Astrocyte (in vitro differentiated cells and primary cell): ENCODE data around the gene SLCO6A1. TPM values are rescaled to one million over a fixed set of nuclear protein-coding genes. Genes with fewer than 3 reads are reported as not detected.

Experiments used
- DNase-seq: peaks from one replicate; pipeline ENCODE4 v3.0.0-alpha.2; 2010; ENCODE audit warnings: low read depth
- FAIRE-seq: peaks from 2 replicates; lab custom pipeline; 2011; peaks lifted over from hg19 to GRCh38; lab: Jason Lieb, UNC
- H2AFZ ChIP-seq: 2 replicates; pipeline ENCODE4 v1.6.0; 2012; ENCODE audit warnings: low read depth, low read length, inconsistent platforms
- H3K27ac ChIP-seq: 2 replicates; pipeline ENCODE4 v1.5.1; 2011; ENCODE audit warnings: low read depth, low read length, inconsistent platforms
- H3K27me3 ChIP-seq: 2 replicates; pipeline ENCODE4 v1.6.0; 2011; ENCODE audit warnings: low read length, inconsistent platforms; ENCODE audit not compliant: insufficient read depth
- H3K36me3 ChIP-seq: 2 replicates; pipeline ENCODE4 v1.5.1; 2011; ENCODE audit warnings: low read length, inconsistent platforms; ENCODE audit not compliant: insufficient read depth
- H3K4me1 ChIP-seq: 2 replicates; pipeline ENCODE4 v1.5.1; 2011; ENCODE audit warnings: low read length, inconsistent platforms; ENCODE audit not compliant: insufficient read depth
- H3K4me2 ChIP-seq: 2 replicates; pipeline ENCODE4 v1.6.0; 2012; ENCODE audit warnings: low read length, inconsistent platforms
- H3K4me3 ChIP-seq: 2 replicates; pipeline ENCODE4 v1.5.1; 2011; ENCODE audit warnings: low read depth, mild to moderate bottlenecking, low read length, inconsistent platforms; ENCODE audit not compliant: insufficient read depth
- H3K79me2 ChIP-seq: 2 replicates; pipeline ENCODE4 v1.6.0; 2012; ENCODE audit warnings: mild to moderate bottlenecking, low read length, inconsistent platforms; ENCODE audit not compliant: insufficient read depth
- H3K9ac ChIP-seq: 2 replicates; pipeline ENCODE4 v1.6.0; 2012; ENCODE audit warnings: mild to moderate bottlenecking, low read length, inconsistent platforms
- H3K9me3 ChIP-seq: 2 replicates; pipeline ENCODE4 v1.5.1; 2012; ENCODE audit warnings: low read depth, mild to moderate bottlenecking, low read length, inconsistent platforms; ENCODE audit not compliant: insufficient read depth
- H4K20me1 ChIP-seq: 2 replicates; pipeline ENCODE4 v1.6.0; 2012; ENCODE audit warnings: low read length, inconsistent platforms; ENCODE audit not compliant: insufficient read depth
- H3K27ac Mint-ChIP-seq: one replicate; pipeline ENCODE4 v1.8.0; 2021; ENCODE audit warnings: mild to moderate bottlenecking, mixed read lengths; ENCODE audit not compliant: unreplicated experiment
- H3K27me3 Mint-ChIP-seq: one replicate; pipeline ENCODE4 v1.8.0; 2021; ENCODE audit warnings: low read depth, mixed read lengths; ENCODE audit not compliant: unreplicated experiment
- H3K36me3 Mint-ChIP-seq: one replicate; pipeline ENCODE4 v1.8.0; 2021; ENCODE audit warnings: low read depth, mixed read lengths; ENCODE audit not compliant: unreplicated experiment
- H3K4me1 Mint-ChIP-seq: one replicate; pipeline ENCODE4 v1.8.0; 2021; ENCODE audit warnings: low read depth, mixed read lengths; ENCODE audit not compliant: unreplicated experiment
- H3K4me3 Mint-ChIP-seq: one replicate; pipeline ENCODE4 v1.8.0; 2021; ENCODE audit warnings: mild to moderate bottlenecking, moderate library complexity, mixed read lengths; ENCODE audit not compliant: unreplicated experiment
- H3K9me3 Mint-ChIP-seq: one replicate; pipeline ENCODE4 v1.8.0; 2021; ENCODE audit warnings: mild to moderate bottlenecking, mixed read lengths; ENCODE audit not compliant: unreplicated experiment
- CTCF ChIP-seq: IDR thresholded peaks from 2 replicates; pipeline ENCODE4 v1.5.1; 2011; ENCODE audit warnings: low read depth, mild to moderate bottlenecking, inconsistent platforms, low read length, moderate library complexity; ENCODE audit not compliant: insufficient read depth
- EZH2 ChIP-seq: IDR thresholded peaks from 2 replicates; pipeline ENCODE4 v1.6.1; 2012; ENCODE audit warnings: mild to moderate bottlenecking, low read length, inconsistent platforms; ENCODE audit not compliant: insufficient read depth
- total RNA-seq: library from RNA; stranded (reverse); gene quantifications from 2 replicates; pipeline ENCODE4 v1.2.1, GENCODE V29; 2021

Gene SLCO6A1
- total RNA-seq, 1 donor from 2014 or later, result not detected

- H3K4me2 ChIP-seq, result no peak overlapping the region
- TF ChIP-seq CTCF (no peak), EZH2 (no peak)
- H3K4me1 ChIP-seq, result no peaks in the 10 kb centered on the region
Observed at GRCh38 chr5:102529031-102529430, 30.2 kb upstream of the SLCO6A1 start.

GRCh38 chr5:102528600-102528999, 29.8 kb upstream of the SLCO6A1 start:
- no peaks in the 10 kb centered on the region for H3K27me3 ChIP-seq
- no peak overlapping the region for H3K4me3 ChIP-seq
- H3K27ac Mint-ChIP-seq, result no peak overlapping the region
- no peaks in the 10 kb centered on the region for H3K4me1 ChIP-seq
- no peak overlapping the region for H3K4me2 ChIP-seq
- H3K9me3 Mint-ChIP-seq, result peaks cover 6% of the 10 kb centered on the region
- H3K36me3 ChIP-seq, result no peaks in the 10 kb centered on the region
- H3K9ac ChIP-seq, result no peak overlapping the region
- H2AFZ ChIP-seq, result no peak overlapping the region
- H3K4me1 Mint-ChIP-seq, result peaks cover 9% of the 10 kb centered on the region
- no peaks in the 10 kb centered on the region for H3K79me2 ChIP-seq
- no peaks in the 10 kb centered on the region for H4K20me1 ChIP-seq
- no peaks in the 10 kb centered on the region for H3K9me3 ChIP-seq
- TF ChIP-seq EZH2 (no peak), CTCF (no peak)
- no peaks in the 10 kb centered on the region for H3K36me3 Mint-ChIP-seq
- no peak for FAIRE-seq
- no peaks in the 10 kb centered on the region for H3K27me3 Mint-ChIP-seq
- H3K27ac ChIP-seq, result no peak overlapping the region
- H3K4me3 Mint-ChIP-seq, result no peak overlapping the region
- no peak for DNase-seq

More at GRCh38 chr5:102529031-102529430, 30.2 kb upstream of the SLCO6A1 start:
- no peaks in the 10 kb centered on the region for H3K36me3 ChIP-seq
- H3K79me2 ChIP-seq, result no peaks in the 10 kb centered on the region
- no peaks in the 10 kb centered on the region for H4K20me1 ChIP-seq
- DNase-seq (no peak), FAIRE-seq (no peak)
- H3K36me3 Mint-ChIP-seq, result no peaks in the 10 kb centered on the region
- H3K27ac Mint-ChIP-seq, result no peak overlapping the region
- no peak overlapping the region for H3K4me3 Mint-ChIP-seq
- H2AFZ ChIP-seq, result no peak overlapping the region
- H3K9me3 ChIP-seq, result no peaks in the 10 kb centered on the region
- H3K4me1 Mint-ChIP-seq, result peaks cover 9% of the 10 kb centered on the region
- no peak overlapping the region for H3K27ac ChIP-seq
- no peaks in the 10 kb centered on the region for H3K27me3 Mint-ChIP-seq
- no peaks in the 10 kb centered on the region for H3K27me3 ChIP-seq
- peaks cover 5% of the 10 kb centered on the region for H3K9me3 Mint-ChIP-seq
- H3K9ac ChIP-seq, result no peak overlapping the region
- H3K4me3 ChIP-seq, result no peak overlapping the region

GRCh38 chr5:102527547-102527946, 28.7 kb upstream of the SLCO6A1 start:
- no peaks in the 10 kb centered on the region for H3K36me3 ChIP-seq
- FAIRE-seq (no peak), DNase-seq (no peak)
- peaks cover 6% of the 10 kb centered on the region for H3K9me3 Mint-ChIP-seq
- no peak overlapping the region for H2AFZ ChIP-seq
- H3K9me3 ChIP-seq, result no peaks in the 10 kb centered on the region
- H3K4me3 Mint-ChIP-seq, result no peak overlapping the region
- H3K27me3 Mint-ChIP-seq, result no peaks in the 10 kb centered on the region
- peaks cover 9% of the 10 kb centered on the region for H3K4me1 Mint-ChIP-seq
- H3K9ac ChIP-seq, result no peak overlapping the region
- H3K27ac Mint-ChIP-seq, result no peak overlapping the region
- no peaks in the 10 kb centered on the region for H3K27me3 ChIP-seq
- H3K36me3 Mint-ChIP-seq, result no peaks in the 10 kb centered on the region
- H3K4me1 ChIP-seq, result no peaks in the 10 kb centered on the region
- no peaks in the 10 kb centered on the region for H3K79me2 ChIP-seq
- H4K20me1 ChIP-seq, result no peaks in the 10 kb centered on the region
- TF ChIP-seq EZH2 (no peak), CTCF (no peak)
- H3K4me3 ChIP-seq, result no peak overlapping the region
- no peak overlapping the region for H3K4me2 ChIP-seq
- H3K27ac ChIP-seq, result no peak overlapping the region
